HUES6 (cell line): ENCODE measurements around the gene TOM1.

Experiments used
- H3K27ac ChIP-seq: 2 replicates; pipeline ENCODE4 v1.7.0; 2013; ENCODE audit warnings: low read depth, mild to moderate bottlenecking, low read length, inconsistent platforms
- H3K27me3 ChIP-seq: 2 replicates; pipeline ENCODE4 v1.6.1; 2013; ENCODE audit warnings: low read length; ENCODE audit not compliant: control insufficient read depth, insufficient read depth
- H3K36me3 ChIP-seq: 2 replicates; pipeline ENCODE4 v1.6.1; 2013; ENCODE audit warnings: low read length; ENCODE audit not compliant: control insufficient read depth, insufficient read depth
- H3K4me1 ChIP-seq: 2 replicates; pipeline ENCODE4 v1.6.1; 2013; ENCODE audit warnings: low read length; ENCODE audit not compliant: control insufficient read depth, insufficient read depth
- H3K4me3 ChIP-seq: 2 replicates; pipeline ENCODE4 v1.5.1; 2013; ENCODE audit warnings: low read depth, low read length
- H3K9ac ChIP-seq: one replicate; pipeline ENCODE4 v1.6.1; 2013; ENCODE audit warnings: mild to moderate bottlenecking, low read length
- H3K9me3 ChIP-seq: 2 replicates; pipeline ENCODE4 v1.6.1; 2013; ENCODE audit warnings: low read depth, low read length; ENCODE audit not compliant: control insufficient read depth, insufficient read depth

TOM1 gene

DNA sequence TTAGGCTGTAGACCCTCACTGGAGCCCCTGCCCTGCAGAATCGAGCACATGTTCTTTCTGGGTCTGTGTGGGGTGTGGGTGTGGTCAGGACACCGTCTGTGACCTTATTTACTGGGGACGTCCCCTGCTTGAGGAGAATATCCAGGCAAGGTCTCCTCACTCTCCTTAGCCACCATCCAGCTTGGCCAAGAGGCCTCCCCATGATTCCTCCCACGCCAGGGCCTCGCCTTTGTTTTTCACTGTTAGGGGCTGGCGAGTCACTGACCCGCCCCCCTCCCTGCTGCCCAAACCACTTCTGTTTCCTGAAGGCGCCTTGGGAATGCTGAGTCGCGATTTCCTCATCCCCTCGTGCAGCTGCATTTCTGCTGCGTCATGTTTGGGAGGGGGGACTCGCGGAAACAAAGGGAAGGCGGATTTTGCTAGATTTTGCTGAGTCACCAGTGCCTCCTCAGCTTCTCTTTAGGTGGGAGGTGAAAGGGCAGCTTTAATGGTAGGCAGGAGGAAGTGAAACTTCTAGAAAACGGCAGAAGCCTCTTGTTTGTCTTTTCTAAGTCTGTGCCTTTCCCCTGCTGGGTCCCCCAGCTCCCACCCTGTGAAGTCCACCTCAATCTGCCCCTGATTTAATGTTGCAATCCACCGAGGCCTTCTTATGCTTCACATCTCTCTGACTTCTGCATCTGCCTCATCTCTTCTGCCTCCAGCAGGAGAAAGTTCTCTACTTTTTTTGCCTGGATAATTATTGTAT, 77.2 kb downstream of the TOM1 start:
- peak overlapping the region; percentile 71 for H3K9ac ChIP-seq
- H3K27ac ChIP-seq, result peak overlapping the region; percentile 85
- H3K4me3 ChIP-seq, result peak overlapping the region; percentile 19
- no peaks in the 10 kb centered on the region for H3K9me3 ChIP-seq
- H3K4me1 ChIP-seq, result peaks cover 60% of the 10 kb centered on the region
- H3K36me3 ChIP-seq, result no peaks in the 10 kb centered on the region
- H3K27me3 ChIP-seq, result no peaks in the 10 kb centered on the region

DNA sequence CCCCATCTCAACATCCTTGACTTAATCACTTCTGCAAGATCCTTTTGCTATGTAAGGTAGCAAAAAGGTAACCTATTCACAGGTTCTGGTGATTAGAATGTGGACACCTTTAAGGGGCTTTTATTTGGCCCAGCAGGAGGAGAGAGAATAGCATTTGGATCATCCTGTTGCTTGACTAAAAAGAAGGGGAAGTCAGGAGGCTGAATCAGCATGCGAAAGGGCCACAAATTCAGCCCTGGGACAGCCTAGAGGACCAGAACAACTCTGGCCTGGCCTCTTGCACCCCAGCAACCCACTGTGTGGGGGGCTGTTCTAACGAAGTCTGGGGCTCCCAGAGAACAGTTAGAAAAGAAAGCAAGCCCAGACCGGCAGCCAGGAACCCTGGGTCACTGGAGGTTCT, 78.0 kb downstream of the TOM1 start:
- Histone ChIP-seq H3K9ac (peak overlapping the region; percentile 71), H3K27ac (peak overlapping the region; percentile 85), H3K36me3 (no peaks in the 10 kb centered on the region), H3K9me3 (no peaks in the 10 kb centered on the region), H3K27me3 (no peaks in the 10 kb centered on the region), H3K4me1 (peaks cover 58% of the 10 kb centered on the region), H3K4me3 (no peak overlapping the region)

- H3K9ac ChIP-seq, result peak overlapping the region; percentile 35
- H3K27ac ChIP-seq, result peak overlapping the region; percentile 85; the same call in 1 of the 2 replicates
- H3K4me1 ChIP-seq, result peaks cover 58% of the 10 kb centered on the region
- peaks cover 6% of the 10 kb centered on the region for H3K36me3 ChIP-seq
- H3K4me3 ChIP-seq, result no peak overlapping the region
- no peaks in the 10 kb centered on the region for H3K9me3 ChIP-seq
- no peaks in the 10 kb centered on the region for H3K27me3 ChIP-seq
These were observed 78.9 kb downstream of the TOM1 start for GRCh38 chr22:35378621-35379020.

DNA sequence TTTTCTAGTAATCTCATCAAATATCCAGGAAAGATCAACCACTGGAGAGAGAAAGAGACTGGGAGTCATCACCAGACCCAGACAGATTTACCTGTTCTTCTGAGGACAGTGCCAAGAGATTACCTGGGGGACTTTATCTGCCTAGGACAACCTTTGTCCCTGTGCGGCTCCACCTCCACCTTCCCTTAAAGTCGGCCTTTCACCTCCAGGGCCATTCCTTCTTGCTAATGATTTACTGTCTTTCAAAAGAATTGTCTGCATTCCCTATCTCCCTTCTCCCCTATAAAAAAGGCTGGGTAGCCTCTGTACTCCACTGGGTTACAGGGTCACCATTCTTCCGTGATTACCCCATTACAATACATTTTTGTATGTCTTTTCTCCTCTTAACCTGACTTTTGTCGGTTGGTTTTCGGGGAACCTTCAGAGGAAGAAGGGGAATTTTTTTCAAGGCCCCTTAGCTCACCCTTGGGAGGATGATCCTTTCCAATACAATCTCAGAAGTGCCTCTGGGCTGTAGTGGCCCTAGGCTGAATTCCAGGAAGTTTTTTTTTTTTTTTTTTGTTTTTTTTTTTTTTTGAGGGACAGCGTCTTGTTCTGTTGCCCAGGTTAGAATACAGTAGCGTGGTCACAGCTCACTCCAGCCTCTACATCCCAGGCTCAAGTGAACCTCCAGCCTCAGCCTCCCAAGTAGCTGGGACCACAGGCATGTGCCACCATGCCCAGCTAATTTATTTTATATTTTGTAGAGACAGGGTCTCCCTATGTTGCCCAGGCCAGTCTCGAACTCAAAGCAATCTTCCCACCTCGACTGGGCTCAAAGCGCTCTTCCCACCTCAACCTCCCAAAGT, 79.7 kb downstream of the TOM1 start:
- Histone ChIP-seq H3K27me3 (no peaks in the 10 kb centered on the region), H3K4me3 (no peak overlapping the region), H3K36me3 (peaks cover 9% of the 10 kb centered on the region), H3K9me3 (no peaks in the 10 kb centered on the region), H3K27ac (peak overlapping the region; percentile 34; the same call in 1 of the 2 replicates), H3K9ac (peak overlapping the region; percentile 35), H3K4me1 (peaks cover 58% of the 10 kb centered on the region)

GRCh38 chr22:35380013-35380412, 80.3 kb downstream of the TOM1 start:
- Histone ChIP-seq H3K4me3 (no peak overlapping the region), H3K4me1 (peaks cover 58% of the 10 kb centered on the region), H3K27me3 (no peaks in the 10 kb centered on the region), H3K9me3 (no peaks in the 10 kb centered on the region), H3K36me3 (peaks cover 9% of the 10 kb centered on the region), H3K27ac (no peak overlapping the region), H3K9ac (no peak overlapping the region)

DNA sequence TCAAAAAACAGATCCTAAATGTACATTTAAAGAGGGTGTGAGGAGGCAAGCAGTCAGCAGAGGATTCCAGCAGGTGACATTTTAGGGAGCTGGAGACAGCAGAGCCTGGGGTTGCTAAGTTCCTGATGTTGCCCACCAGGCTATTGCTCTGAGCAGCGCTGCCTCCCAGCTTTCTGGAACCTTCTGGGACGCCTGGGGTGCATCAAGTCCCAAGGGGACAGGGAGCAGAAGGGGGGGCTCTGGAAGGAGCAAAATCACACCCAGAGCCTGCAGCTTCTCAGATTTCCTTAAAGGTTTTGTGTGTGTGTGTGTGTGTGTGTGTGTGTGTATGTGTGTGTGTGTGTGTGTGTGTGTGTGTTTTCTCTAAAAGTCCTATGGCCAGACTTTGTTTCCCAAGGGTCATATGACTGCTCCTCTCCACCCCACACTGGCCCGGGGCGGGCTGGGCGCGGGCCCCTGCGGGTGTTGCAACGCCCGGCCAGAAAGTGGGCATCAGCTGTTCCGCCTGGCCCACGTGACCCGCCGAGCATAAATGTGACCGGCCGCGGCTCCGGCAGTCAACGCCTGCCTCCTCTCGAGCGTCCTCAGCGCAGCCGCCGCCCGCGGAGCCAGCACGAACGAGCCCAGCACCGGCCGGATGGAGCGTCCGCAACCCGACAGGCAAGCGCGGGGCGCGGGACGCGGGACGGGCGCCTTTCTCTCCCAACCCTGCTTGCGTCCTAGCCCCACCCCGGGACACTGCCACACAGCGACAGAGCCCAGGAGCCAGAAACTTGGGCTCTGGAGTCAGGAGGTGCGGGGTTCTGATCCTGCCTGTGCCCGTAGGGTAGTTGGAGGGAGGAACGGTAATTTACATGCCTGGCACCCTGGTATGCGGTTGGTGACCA, 81.1 kb downstream of the TOM1 start, which contains the start of gene HMOX1:
TSS of gene HMOX1 (plus strand) at position 560 of the 887 bp plus-strand sequence. CDS start at position 638, 78 bp downstream.
- Histone ChIP-seq H3K36me3 (peaks cover 9% of the 10 kb centered on the region), H3K27me3 (no peaks in the 10 kb centered on the region), H3K9ac (peak within 1 kb of the TSS; percentile 63), H3K4me3 (peak within 1 kb of the TSS; percentile 60), H3K9me3 (no peaks in the 10 kb centered on the region), H3K4me1 (peaks cover 51% of the 10 kb centered on the region), H3K27ac (no peak within 1 kb of the TSS)

DNA sequence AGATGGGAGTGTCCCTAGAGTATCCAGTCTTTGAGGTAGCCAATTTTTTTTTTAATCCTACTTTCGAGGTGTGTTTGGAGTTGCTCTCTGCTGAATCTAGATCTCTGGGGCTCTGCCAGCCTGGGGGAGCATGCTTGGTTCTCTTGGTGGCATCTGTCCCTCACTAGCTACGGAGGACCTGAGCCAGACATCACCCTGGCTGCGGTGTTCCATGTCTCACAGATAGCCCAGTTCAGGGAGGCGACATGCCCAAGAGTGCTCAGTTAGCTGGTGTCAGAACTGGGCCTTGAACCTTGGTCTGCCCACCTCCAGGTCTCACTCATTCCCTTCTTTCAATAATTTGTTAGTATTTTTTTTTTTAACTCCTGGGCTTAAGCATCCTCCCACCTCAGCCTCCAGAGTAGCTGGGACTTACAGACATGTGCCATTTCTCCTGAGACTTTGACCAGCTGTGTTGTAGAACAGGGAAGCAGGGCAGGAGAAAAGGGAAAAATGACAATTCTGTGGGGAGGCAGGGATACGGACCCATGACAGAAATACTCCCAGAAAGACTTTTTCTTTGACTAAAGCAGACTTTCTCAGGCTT, 81.8 kb downstream of the TOM1 start:
- Histone ChIP-seq H3K27ac (no peak overlapping the region), H3K4me1 (peaks cover 47% of the 10 kb centered on the region), H3K4me3 (peak overlapping the region; percentile 60), H3K9me3 (no peaks in the 10 kb centered on the region), H3K9ac (peak overlapping the region; percentile 63), H3K27me3 (no peaks in the 10 kb centered on the region), H3K36me3 (peaks cover 9% of the 10 kb centered on the region)

- H3K4me3 ChIP-seq, result no peak overlapping the region
- peaks cover 21% of the 10 kb centered on the region for H3K36me3 ChIP-seq
- H3K27ac ChIP-seq, result no peak overlapping the region
- H3K27me3 ChIP-seq, result no peaks in the 10 kb centered on the region
- H3K4me1 ChIP-seq, result peaks cover 27% of the 10 kb centered on the region
- H3K9ac ChIP-seq, result no peak overlapping the region
- H3K9me3 ChIP-seq, result no peaks in the 10 kb centered on the region
These were observed 84.0 kb downstream of the TOM1 start for GRCh38 chr22:35383679-35384071.

DNA sequence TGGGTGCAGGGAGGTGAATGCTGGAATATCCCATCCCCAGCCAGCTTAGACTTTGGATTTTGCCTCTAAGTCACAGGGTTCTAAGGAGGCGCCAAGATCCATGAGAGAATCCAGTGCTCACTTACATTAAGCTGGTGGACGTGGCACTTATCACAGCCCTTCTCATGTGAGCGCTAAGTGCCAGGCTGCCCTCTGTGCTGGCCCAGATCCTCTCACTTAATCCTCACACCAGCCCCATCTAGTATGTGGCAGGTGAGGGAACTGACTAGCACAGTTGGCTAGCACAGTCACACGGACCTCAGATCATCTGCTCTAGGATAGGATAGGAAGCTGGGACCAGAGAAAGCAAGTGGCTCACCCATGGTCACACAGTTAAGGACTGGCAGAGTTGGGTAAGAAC, 84.8 kb downstream of the TOM1 start:
- no peaks in the 10 kb centered on the region for H3K9me3 ChIP-seq
- no peaks in the 10 kb centered on the region for H3K27me3 ChIP-seq
- peaks cover 19% of the 10 kb centered on the region for H3K4me1 ChIP-seq
- H3K9ac ChIP-seq, result no peak overlapping the region
- H3K27ac ChIP-seq, result no peak overlapping the region
- H3K4me3 ChIP-seq, result no peak overlapping the region
- H3K36me3 ChIP-seq, result peaks cover 23% of the 10 kb centered on the region

DNA sequence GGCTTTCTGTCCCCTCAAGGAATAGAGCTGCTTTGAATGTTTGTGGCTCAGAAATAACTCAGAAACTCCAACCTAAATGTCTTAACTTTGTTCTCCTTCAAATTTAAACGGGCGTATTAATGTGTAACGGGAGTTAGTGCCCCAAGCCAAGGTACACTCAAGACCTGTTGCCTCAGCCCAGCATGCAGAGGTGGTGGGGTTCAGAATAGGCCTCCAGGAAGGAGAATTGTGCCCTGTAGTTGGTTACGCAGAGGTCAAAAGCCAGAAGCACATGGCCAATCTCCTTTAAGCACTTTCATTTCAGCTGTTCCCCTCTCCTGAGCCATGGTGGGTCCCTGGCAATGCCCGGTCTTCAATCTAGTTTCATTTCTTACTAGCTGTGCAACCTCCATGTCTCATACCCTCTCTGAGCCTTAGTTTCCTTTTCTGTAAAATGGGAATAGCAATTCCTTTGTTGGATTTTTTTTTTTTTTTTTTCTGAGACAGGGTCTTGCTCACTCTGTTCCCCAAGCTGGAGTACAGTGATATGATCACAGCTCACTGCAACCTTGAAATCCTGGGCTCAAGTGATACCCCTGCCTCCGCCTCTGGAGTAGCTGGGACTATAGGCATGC, 85.4 kb downstream of the TOM1 start:
- Histone ChIP-seq H3K27ac (no peak overlapping the region), H3K36me3 (peaks cover 28% of the 10 kb centered on the region), H3K9me3 (no peaks in the 10 kb centered on the region), H3K27me3 (no peaks in the 10 kb centered on the region), H3K4me1 (peaks cover 14% of the 10 kb centered on the region), H3K9ac (no peak overlapping the region), H3K4me3 (no peak overlapping the region)
